Neural progenitor cell (in vitro differentiated cells): ENCODE data around the gene TNIP2. TPM values are rescaled to one million over a fixed set of nuclear protein-coding genes. Genes with fewer than 3 reads are reported as not detected.

Experiments
- DNase-seq: peaks from one replicate; pipeline ENCODE4 v3.0.0-alpha.2; 2016; ENCODE audit warnings: low spot score
- H2AFZ ChIP-seq: fragments of 200-600 bp; sonication (generic); replicated peaks from 2 replicates; pipeline ENCODE4 v1.6.1; 2016; ENCODE audit warnings: antibody characterized with exemption
- H3F3A ChIP-seq: fragments of 200-600 bp; sonication (generic); 2 replicates; pipeline ENCODE4 v1.6.1; 2016; ENCODE audit warnings: antibody characterized with exemption, low read depth
- H3K27ac ChIP-seq: fragments of 200-600 bp; sonication (generic); 2 replicates; pipeline ENCODE4 v1.5.1; 2016; ENCODE audit warnings: mild to moderate bottlenecking
- H3K27me3 ChIP-seq: fragments of 200-600 bp; sonication (generic); 2 replicates; pipeline ENCODE4 v1.6.1; 2016; ENCODE audit warnings: mild to moderate bottlenecking, moderate library complexity
- H3K36me3 ChIP-seq: fragments of 200-600 bp; sonication (generic); 2 replicates; pipeline ENCODE4 v1.5.1; 2016
- H3K4me1 ChIP-seq: fragments of 200-600 bp; sonication (generic); 2 replicates; pipeline ENCODE4 v1.6.1; 2016; ENCODE audit warnings: mixed run types
- H3K4me2 ChIP-seq: fragments of 200-600 bp; sonication (generic); 2 replicates; pipeline ENCODE4 v1.6.1; 2016
- H3K4me3 ChIP-seq: fragments of 200-600 bp; sonication (generic); 2 replicates; pipeline ENCODE4 v1.5.1; 2016
- H3K79me2 ChIP-seq: fragments of 200-600 bp; sonication (generic); 2 replicates; pipeline ENCODE4 v1.6.1; 2016; ENCODE audit warnings: low read depth
- H3K9ac ChIP-seq: fragments of 200-600 bp; sonication (generic); 2 replicates; pipeline ENCODE4 v1.6.1; 2016
- H3K9me3 ChIP-seq: fragments of 200-600 bp; sonication (generic); 2 replicates; pipeline ENCODE4 v1.5.1; 2016; ENCODE audit warnings: low read depth
- H4K20me1 ChIP-seq: fragments of 200-600 bp; sonication (generic); 2 replicates; pipeline ENCODE4 v1.6.1; 2016; ENCODE audit warnings: low read depth
- H3K27ac Mint-ChIP-seq: 3 replicates; pipeline ENCODE4 v1.8.0; 2021; ENCODE audit warnings: mixed read lengths
- H3K27me3 Mint-ChIP-seq: 2 replicates; pipeline ENCODE4 v1.8.0; 2022; ENCODE audit warnings: low read depth, mild to moderate bottlenecking, inconsistent platforms, moderate library complexity, mixed read lengths; ENCODE audit not compliant: insufficient read depth
- H3K36me3 Mint-ChIP-seq: 3 replicates; pipeline ENCODE4 v1.8.0; 2021; ENCODE audit warnings: mixed read lengths
- H3K4me1 Mint-ChIP-seq: 3 replicates; pipeline ENCODE4 v1.8.0; 2021; ENCODE audit warnings: mixed read lengths
- H3K4me3 Mint-ChIP-seq: 3 replicates; pipeline ENCODE4 v1.8.0; 2021; ENCODE audit warnings: mild to moderate bottlenecking, moderate library complexity, mixed read lengths
- H3K9me3 Mint-ChIP-seq: 3 replicates; pipeline ENCODE4 v1.8.0; 2020; ENCODE audit warnings: mixed read lengths
- CTCF ChIP-seq: fragments of 200-600 bp; sonication (generic); IDR thresholded peaks from 2 replicates; pipeline ENCODE4 v1.5.1; 2017; ENCODE audit warnings: antibody characterized with exemption, mild to moderate bottlenecking
- EZH2 ChIP-seq: fragments of 200-600 bp; sonication (generic); IDR thresholded peaks from 2 replicates; pipeline ENCODE4 v1.6.1; 2017; ENCODE audit warnings: antibody characterized with exemption, mild to moderate bottlenecking, moderate library complexity
- EZH2phosphoT487 ChIP-seq: fragments of 200-600 bp; sonication (generic); IDR thresholded peaks from 2 replicates; pipeline ENCODE4 v1.6.1; 2017; ENCODE audit warnings: antibody characterized with exemption
- total RNA-seq: library from RNA; depleted of rRNA; stranded (reverse); fragments of >200 nt; gene quantifications from 2 replicates; pipeline ENCODE4 v1.2.3, GENCODE V29; 2015; ENCODE audit warnings: low replicate concordance

TNIP2 gene
- total RNA-seq, 1 donor from 2014 or later = 24.5 TPM

GRCh38 chr4:2771264-2771663 is 15.1 kb upstream of the TNIP2 start:
- Histone ChIP-seq H3K27ac (no peak overlapping the region), H3K36me3 (no peaks in the 10 kb centered on the region), H3K27me3 (no peaks in the 10 kb centered on the region), H3K9ac (no peak overlapping the region), H4K20me1 (no peaks in the 10 kb centered on the region), H3F3A (no peaks in the 10 kb centered on the region), H3K79me2 (no peaks in the 10 kb centered on the region), H3K4me2 (no peak overlapping the region), H3K4me3 (no peak overlapping the region), H3K9me3 (no peaks in the 10 kb centered on the region), H2AFZ (no peak overlapping the region), H3K4me1 (no peaks in the 10 kb centered on the region)
- TF ChIP-seq EZH2phosphoT487 (no peak), EZH2 (no peak), CTCF (no peak)
- Mint-ChIP-seq H3K9me3 (peaks cover 11% of the 10 kb centered on the region), H3K4me1 (no peaks in the 10 kb centered on the region), H3K27me3 (peaks cover 24% of the 10 kb centered on the region), H3K27ac (no peak overlapping the region), H3K4me3 (no peak overlapping the region), H3K36me3 (no peaks in the 10 kb centered on the region)
- DNase-seq = no peak

DNA sequence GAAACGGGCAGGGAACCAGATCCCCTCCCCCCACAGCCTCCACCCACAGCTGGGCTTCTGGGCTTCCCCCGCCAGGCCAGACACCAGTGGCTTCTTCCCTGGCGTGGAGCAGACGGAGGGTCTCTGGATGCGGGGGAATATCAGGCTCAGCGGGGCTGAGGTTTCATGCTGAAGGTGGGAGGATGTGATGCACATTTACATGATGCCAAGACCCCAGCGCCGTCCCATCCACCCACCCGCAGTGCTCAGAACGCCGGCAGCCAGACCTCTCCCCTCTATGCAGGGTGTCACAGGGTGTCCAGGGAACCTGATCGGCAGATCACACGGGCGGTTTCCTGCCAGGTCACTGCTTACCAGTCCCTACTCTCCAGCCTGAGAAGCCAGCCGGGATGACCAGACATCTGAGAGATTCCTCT is 12.8 kb upstream of the TNIP2 start:
- H3K4me1 Mint-ChIP-seq = no peaks in the 10 kb centered on the region
- Histone ChIP-seq H2AFZ (no peak overlapping the region), H3K4me2 (no peak overlapping the region), H3K79me2 (no peaks in the 10 kb centered on the region), H4K20me1 (no peaks in the 10 kb centered on the region), H3K9me3 (no peaks in the 10 kb centered on the region), H3K4me3 (no peak overlapping the region), H3K36me3 (no peaks in the 10 kb centered on the region), H3F3A (no peaks in the 10 kb centered on the region), H3K27me3 (no peaks in the 10 kb centered on the region), H3K9ac (no peak overlapping the region), H3K4me1 (no peaks in the 10 kb centered on the region), H3K27ac (no peak overlapping the region)
- TF ChIP-seq EZH2phosphoT487 (no peak), CTCF (no peak), EZH2 (no peak)
- DNase-seq = no peak
- peaks cover 23% of the 10 kb centered on the region for H3K27me3 Mint-ChIP-seq
- H3K9me3 Mint-ChIP-seq = peaks cover 17% of the 10 kb centered on the region
- H3K4me3 Mint-ChIP-seq = no peak overlapping the region
- no peaks in the 10 kb centered on the region for H3K36me3 Mint-ChIP-seq
- H3K27ac Mint-ChIP-seq = no peak overlapping the region

- no peak for TF ChIP-seq EZH2
- no peak for TF ChIP-seq CTCF
- no peaks in the 10 kb centered on the region for H3K36me3 Mint-ChIP-seq
- Histone ChIP-seq H3K27ac (no peak overlapping the region), H2AFZ (no peak overlapping the region), H3F3A (no peaks in the 10 kb centered on the region), H3K79me2 (no peaks in the 10 kb centered on the region), H3K9ac (no peak overlapping the region), H4K20me1 (no peaks in the 10 kb centered on the region), H3K4me2 (no peak overlapping the region), H3K4me1 (no peaks in the 10 kb centered on the region), H3K36me3 (no peaks in the 10 kb centered on the region), H3K27me3 (no peaks in the 10 kb centered on the region), H3K9me3 (no peaks in the 10 kb centered on the region), H3K4me3 (no peak overlapping the region)
- no peak overlapping the region for H3K27ac Mint-ChIP-seq
- DNase-seq = no peak
- H3K4me1 Mint-ChIP-seq = no peaks in the 10 kb centered on the region
- peaks cover 14% of the 10 kb centered on the region for H3K9me3 Mint-ChIP-seq
- H3K27me3 Mint-ChIP-seq = peaks cover 20% of the 10 kb centered on the region
- no peak overlapping the region for H3K4me3 Mint-ChIP-seq
These were observed 12.0 kb upstream of the TNIP2 start for GRCh38 chr4:2768124-2768523.

- peaks cover 17% of the 10 kb centered on the region for H3K27me3 Mint-ChIP-seq
These were observed 11.6 kb upstream of the TNIP2 start for GRCh38 chr4:2767705-2768074.

More at GRCh38 chr4:2767705-2768074, 11.6 kb upstream of the TNIP2 start:
- no peak overlapping the region for H3K27ac Mint-ChIP-seq
- H2AFZ ChIP-seq = no peak overlapping the region
- no peak for DNase-seq
- H3K4me2 ChIP-seq = no peak overlapping the region
- H3K4me3 Mint-ChIP-seq = no peak overlapping the region
- no peak overlapping the region for H3K27ac ChIP-seq
- peaks cover 14% of the 10 kb centered on the region for H3K9me3 Mint-ChIP-seq
- H3K4me3 ChIP-seq = no peak overlapping the region
- H4K20me1 ChIP-seq = no peaks in the 10 kb centered on the region
- TF ChIP-seq EZH2phosphoT487 (no peak), EZH2 (no peak), CTCF (no peak)
- H3K36me3 Mint-ChIP-seq = no peaks in the 10 kb centered on the region
- no peaks in the 10 kb centered on the region for H3K4me1 ChIP-seq
- H3K9ac ChIP-seq = no peak overlapping the region
- H3F3A ChIP-seq = no peaks in the 10 kb centered on the region
- no peaks in the 10 kb centered on the region for H3K9me3 ChIP-seq
- H3K27me3 ChIP-seq = no peaks in the 10 kb centered on the region
- no peaks in the 10 kb centered on the region for H3K4me1 Mint-ChIP-seq
- H3K79me2 ChIP-seq = no peaks in the 10 kb centered on the region
- no peaks in the 10 kb centered on the region for H3K36me3 ChIP-seq
